BE2C (cell line): ENCODE measurements around the gene TFEB.

Experiments
- DNase-seq: peaks from one replicate; pipeline ENCODE4 v3.0.0-alpha.2; 2020
- H3K27me3 ChIP-seq: fragments of 250-450 bp; sonication (Bioruptor Pico); 2 replicates; pipeline ENCODE4 v1.5.1; 2020; ENCODE audit warnings: mild to moderate bottlenecking
- H3K36me3 ChIP-seq: fragments of 250-450 bp; sonication (Bioruptor Pico); 2 replicates; pipeline ENCODE4 v1.5.1; 2020; ENCODE audit warnings: mild to moderate bottlenecking
- H3K4me1 ChIP-seq: fragments of 250-450 bp; sonication (Bioruptor Pico); 2 replicates; pipeline ENCODE4 v1.5.1; 2020
- H3K4me3 ChIP-seq: 2 replicates; pipeline ENCODE4 v1.5.1; 2011; ENCODE audit warnings: low read depth, low read length
- H3K9me3 ChIP-seq: fragments of 250-450 bp; sonication (Bioruptor Pico); 2 replicates; pipeline ENCODE4 v1.5.1; 2020
- TF ChIP-seq, protein P1 (sequence below): IDR thresholded peaks from 2 replicates; pipeline ENCODE4 v1.5.1; 2012; ENCODE audit warnings: mild to moderate bottlenecking, low read depth, low read length

The TFEB gene

DNA sequence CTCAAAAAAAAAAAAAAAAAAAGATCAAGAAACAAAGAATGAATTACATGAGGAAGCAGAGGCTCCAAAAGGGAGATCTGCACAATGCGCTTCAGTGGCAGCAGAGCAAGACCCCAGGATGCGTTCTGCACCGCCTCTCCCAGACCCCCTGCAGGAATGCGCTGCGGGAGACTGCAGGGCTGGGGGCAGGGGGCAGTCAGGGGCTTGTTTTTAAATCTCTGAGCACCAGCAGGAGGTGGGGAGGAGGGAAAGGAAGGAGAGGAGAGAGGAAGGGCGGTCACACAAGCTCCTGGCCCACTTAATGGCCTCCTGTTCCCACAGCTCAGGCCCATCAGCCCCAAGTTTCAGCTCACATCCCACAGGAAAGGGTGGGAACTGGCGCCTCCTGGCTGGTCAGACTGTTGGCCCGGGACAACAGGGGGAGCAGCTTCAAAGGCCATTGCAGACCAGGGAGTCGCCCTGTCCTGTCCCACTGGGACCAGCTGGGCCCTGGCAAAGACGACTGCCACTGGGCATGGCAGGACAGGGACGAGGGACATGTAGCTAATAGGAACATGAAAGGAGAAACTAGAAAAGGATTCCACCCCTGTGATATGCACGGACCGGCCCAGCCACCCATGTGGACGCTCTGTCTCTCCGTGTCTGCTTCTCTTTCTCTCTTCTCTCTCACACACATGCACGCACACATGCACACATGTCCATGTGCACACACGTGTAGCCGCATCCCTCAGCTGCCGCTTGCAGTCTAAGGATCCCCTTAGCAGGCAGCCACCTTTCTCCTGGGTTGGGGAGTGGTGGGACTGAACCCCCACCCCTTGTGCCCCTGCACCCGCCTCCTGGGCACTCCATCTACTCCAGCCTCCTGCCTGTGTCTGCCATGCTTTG is 34.7 kb downstream of the TFEB start:
- Histone ChIP-seq H3K4me3 (no peak overlapping the region), H3K9me3 (no peaks in the 10 kb centered on the region), H3K36me3 (no peaks in the 10 kb centered on the region), H3K4me1 (no peaks in the 10 kb centered on the region), H3K27me3 (no peaks in the 10 kb centered on the region)
- TF ChIP-seq, protein P1, sequence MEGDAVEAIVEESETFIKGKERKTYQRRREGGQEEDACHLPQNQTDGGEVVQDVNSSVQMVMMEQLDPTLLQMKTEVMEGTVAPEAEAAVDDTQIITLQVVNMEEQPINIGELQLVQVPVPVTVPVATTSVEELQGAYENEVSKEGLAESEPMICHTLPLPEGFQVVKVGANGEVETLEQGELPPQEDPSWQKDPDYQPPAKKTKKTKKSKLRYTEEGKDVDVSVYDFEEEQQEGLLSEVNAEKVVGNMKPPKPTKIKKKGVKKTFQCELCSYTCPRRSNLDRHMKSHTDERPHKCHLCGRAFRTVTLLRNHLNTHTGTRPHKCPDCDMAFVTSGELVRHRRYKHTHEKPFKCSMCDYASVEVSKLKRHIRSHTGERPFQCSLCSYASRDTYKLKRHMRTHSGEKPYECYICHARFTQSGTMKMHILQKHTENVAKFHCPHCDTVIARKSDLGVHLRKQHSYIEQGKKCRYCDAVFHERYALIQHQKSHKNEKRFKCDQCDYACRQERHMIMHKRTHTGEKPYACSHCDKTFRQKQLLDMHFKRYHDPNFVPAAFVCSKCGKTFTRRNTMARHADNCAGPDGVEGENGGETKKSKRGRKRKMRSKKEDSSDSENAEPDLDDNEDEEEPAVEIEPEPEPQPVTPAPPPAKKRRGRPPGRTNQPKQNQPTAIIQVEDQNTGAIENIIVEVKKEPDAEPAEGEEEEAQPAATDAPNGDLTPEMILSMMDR, result no peak
- DNase-seq, result no peak

DNA sequence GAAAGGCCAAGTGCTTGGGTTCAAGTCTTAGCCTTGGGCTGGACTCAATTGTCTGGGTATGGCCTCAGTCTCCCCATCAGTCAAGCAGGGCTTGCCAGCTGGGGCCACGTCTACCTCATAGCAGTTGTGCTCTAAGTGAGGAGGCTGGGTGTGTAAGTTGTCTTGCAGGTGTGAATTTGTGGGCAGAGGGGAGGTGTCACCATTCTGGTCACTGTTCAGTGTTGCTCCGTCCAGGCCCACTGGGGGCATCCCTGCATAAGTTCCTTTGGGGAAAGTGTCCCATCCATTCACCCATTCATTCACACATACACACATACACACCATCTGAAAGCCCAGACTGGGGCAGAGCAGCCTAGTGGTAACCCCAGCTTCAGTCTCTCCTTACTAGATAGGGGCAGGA is 36.3 kb downstream of the TFEB start:
- H3K27me3 ChIP-seq, result no peaks in the 10 kb centered on the region
- no peak for DNase-seq
- H3K9me3 ChIP-seq, result no peaks in the 10 kb centered on the region
- no peaks in the 10 kb centered on the region for H3K36me3 ChIP-seq
- no peaks in the 10 kb centered on the region for H3K4me1 ChIP-seq
- H3K4me3 ChIP-seq, result no peak overlapping the region
- TF ChIP-seq, protein P1, result no peak

DNA sequence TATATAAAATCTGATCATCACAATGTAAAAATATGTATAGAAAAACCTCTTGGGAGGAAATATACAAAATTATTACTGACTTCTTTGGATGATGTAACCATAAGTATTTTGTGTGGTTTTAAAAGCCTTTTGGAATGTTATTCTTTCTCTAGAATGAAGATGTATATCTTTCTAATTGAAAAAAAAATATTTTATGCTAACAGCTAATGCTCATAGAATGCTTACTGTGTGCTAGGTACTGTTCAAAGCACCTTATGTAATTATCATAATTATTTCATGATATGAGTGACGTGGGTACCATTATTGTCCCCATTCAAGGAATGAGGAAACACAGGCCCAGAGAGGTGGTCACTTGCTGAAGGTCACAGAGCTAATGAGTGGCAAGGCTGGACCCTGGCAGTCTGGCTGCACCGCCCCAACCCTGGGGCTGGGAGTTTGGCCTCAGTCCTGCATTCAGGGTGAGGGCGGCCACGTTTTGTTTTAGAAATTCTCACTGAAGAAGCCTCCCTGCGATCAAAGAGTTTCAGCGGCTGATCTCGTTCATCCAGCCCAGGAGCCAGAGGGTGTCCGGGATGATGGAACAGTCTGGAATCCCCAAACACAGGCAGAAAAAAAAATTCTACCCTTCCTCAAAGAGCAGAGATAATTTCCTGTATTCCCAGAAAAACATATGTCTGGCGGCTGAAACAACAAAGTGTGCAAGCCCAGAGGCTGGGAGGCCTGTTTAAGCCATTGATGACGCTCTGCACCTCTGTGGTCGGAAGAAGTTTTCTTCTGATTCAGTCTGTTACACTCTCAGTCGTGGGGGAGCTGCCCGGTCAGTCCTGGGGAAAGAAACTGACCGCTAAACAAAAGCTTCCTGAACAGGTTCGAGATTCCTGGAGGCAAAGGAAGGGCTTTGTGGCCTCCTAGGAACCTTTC is 37.3 kb downstream of the TFEB start:
- DNase-seq, result no peak
- H3K36me3 ChIP-seq, result no peaks in the 10 kb centered on the region
- TF ChIP-seq, protein P1, result no peak
- H3K27me3 ChIP-seq, result no peaks in the 10 kb centered on the region
- no peak overlapping the region for H3K4me3 ChIP-seq
- H3K4me1 ChIP-seq, result no peaks in the 10 kb centered on the region
- no peaks in the 10 kb centered on the region for H3K9me3 ChIP-seq

DNA sequence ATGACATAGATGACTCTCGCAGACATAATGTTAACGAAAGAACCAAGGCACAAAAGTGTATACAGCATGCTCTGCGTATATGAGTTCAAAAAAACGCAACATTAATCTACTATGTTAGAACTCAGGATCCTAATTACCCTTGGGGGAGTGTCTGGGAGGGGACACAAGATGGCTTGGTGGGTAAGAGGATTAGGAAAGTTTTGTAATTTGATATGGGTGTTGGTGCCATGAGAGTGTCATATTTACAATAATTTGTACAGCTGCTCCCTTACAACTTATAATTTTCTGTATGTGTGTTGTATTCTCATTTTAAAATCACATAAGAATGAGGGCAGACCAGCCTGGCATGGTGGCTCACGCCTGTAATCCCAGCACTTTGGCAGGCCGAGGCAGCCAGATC is 38.6 kb downstream of the TFEB start:
- Histone ChIP-seq H3K4me3 (no peak overlapping the region), H3K27me3 (no peaks in the 10 kb centered on the region), H3K9me3 (no peaks in the 10 kb centered on the region), H3K4me1 (no peaks in the 10 kb centered on the region), H3K36me3 (no peaks in the 10 kb centered on the region)
- no peak for DNase-seq
- TF ChIP-seq, protein P1, result no peak

DNA sequence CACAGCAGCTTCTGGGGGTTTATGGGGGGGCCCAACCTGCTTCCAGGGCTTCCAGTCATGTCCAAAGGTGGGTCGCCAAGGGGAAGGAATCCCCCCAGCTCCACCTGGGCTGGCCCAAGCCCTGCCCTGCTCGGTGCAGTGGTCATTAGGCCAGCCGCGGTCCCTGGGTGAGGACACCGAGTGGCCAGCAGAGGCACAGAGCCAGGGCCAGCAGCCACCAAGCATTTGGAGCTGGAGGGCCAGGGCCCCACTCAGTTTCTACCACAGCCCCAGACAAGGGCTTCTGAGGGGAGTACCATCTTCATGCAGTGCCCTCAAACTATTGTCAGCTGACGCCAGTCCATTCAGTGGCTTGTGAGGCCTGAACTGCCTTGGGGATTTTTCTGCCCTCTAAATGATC is 39.6 kb downstream of the TFEB start:
- Histone ChIP-seq H3K27me3 (no peaks in the 10 kb centered on the region), H3K9me3 (no peaks in the 10 kb centered on the region), H3K4me1 (no peaks in the 10 kb centered on the region), H3K36me3 (no peaks in the 10 kb centered on the region), H3K4me3 (no peak overlapping the region)
- TF ChIP-seq, protein P1, result no peak
- DNase-seq, result no peak
